ENCODE results near the gene POLK.
"Not testable (repeated sequence)": the region's sequence is repeated elsewhere in the genome, so short reads cannot be mapped to it uniquely, and the experiment has no call there.

Gene POLK
- total RNA-seq = 41.1 reads per million, percentile 64 among the genes with 10 or more reads in this experiment

DNA sequence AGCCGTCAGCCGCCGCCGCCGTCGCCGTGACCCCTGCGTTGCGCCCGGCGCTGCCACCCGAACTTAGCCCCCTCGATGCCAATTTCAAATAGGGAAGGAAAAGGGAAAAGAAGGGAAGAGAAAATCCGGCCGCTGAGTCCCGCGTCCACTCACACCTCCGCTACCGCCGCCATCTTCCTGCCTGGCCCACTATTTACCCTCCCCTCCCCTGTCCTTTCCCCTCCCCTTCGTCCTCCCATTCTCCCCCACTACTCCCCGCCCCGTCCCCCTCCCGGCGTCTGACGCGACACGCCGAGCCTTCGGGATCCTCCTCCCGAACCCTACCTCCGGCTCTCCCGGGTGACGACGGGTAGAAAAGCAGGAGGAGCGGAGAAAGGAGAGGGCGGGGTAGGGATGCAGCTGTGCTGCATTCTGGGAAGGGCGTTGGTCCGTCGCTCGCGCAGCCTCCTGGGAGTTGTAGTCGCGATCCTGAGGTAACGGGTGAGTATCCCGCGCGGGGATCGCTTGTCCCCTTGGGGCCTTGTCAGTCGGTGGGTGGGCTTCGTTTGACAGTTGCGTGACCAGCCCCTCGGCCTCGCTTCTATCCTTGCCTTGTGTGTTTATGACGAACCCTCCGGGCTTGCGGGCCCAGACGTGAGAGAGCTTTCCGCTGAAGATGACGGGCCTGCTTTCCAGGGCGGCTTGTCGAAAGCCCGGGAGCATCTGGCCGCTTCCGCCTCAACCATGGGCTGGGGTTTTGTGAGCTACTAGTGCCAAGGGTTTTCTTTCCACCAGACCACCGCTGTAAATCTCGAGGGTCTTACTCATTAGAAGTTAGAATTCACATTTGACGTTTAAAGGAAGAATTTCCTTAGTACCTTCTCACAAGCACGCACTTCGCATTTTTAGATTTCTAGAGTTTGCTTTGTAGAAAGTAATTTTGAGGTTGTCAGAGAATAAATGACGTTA is at the start of gene POLK, which contains the start of gene CERT1:
Gene POLK, plus strand, starts transcription at position 457 of the 948 bp plus-strand sequence.
Gene CERT1, minus strand, starts transcription at position 195 of the 948 bp plus-strand sequence. CDS start 422 bp downstream, outside the sequence.
- DNase-seq = peak; percentile 90

DNA sequence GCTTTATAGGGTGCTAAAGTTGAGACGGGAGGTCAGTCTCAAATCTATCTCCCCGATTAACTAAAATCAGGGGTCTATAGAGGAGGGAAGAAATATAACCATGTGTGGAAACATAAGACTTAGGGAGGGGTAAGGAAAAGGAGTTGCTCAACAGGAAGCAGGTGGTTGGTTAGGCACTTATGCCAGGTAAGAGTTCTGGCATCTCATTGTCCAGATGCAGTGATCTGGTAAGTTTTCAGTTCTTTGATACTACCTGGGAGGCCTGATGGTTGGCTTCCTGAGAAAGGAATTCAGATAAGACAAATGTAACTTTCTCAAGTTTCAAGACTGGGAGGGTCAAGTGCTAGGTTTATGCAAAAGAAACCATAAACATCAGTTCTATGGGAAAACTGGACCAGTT is 48.0 kb upstream of the POLK start:
- DNase-seq = no peak

GRCh38 chr5:75465480-75465879 is 46.2 kb upstream of the POLK start:
- DNase-seq = no peak

- no peak for DNase-seq
These were observed 45.5 kb upstream of the POLK start for GRCh38 chr5:75466006-75466716.

GRCh38 chr5:75468593-75468992 is 43.1 kb upstream of the POLK start:
- no peak for DNase-seq

- DNase-seq = no peak
These were observed 42.7 kb upstream of the POLK start for GRCh38 chr5:75469017-75469416.

DNA sequence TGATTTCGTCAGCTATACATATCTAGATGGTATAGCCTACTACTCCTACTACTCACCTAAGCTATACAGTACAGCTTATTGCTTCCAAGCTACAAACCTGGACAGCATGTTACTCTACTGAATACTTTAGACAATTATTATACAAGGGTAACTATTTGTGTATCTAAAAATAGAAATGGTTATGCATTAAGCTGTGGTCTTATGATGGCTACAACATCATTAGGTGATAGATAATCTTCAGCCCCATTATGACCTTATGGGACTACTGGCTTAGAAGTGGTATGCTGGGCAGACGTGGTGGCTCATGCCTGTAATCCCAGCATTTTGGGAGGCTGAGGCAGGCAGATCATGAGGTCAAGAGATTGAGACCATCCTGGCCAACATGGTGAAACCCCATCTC is 40.5 kb upstream of the POLK start:
- DNase-seq = no peak

DNA sequence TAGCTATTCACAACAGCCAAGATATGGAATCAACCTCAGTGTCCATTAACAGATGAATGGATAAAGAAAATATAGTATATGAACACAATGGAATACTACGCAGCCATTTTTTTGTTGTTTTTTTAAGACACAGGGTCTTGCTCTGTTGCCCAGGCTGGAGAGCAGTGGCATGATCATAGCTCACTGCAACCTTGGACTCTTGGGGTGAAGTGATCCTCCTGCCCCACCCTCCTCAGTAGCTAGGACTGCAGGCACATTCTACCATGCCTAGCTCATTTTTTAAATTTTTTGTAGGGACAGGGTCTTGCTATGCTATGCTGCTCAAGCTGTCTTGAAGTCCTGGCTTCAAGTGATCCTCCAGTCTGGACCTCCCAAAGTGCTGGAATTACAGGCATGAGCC is 38.7 kb upstream of the POLK start:
- DNase-seq = no peak

DNA sequence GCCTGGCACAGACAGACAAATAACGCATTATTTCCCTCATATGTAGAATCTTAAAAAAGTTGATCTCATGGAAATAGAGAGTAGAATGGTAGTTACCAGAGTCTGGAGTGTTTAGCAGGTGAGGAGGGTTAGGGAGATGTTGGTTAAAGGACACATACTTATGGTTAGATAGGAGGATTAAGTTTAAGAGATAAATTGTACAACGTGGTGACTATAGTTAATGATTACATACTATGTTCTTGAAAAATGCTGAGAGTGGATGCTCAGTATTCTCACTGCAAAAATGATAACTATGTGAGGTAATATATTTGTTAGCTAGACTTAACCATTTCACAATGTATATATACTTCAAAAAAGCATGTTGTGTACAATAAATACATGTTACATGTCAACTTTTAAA is 38.2 kb upstream of the POLK start:
- no peak for DNase-seq

DNA sequence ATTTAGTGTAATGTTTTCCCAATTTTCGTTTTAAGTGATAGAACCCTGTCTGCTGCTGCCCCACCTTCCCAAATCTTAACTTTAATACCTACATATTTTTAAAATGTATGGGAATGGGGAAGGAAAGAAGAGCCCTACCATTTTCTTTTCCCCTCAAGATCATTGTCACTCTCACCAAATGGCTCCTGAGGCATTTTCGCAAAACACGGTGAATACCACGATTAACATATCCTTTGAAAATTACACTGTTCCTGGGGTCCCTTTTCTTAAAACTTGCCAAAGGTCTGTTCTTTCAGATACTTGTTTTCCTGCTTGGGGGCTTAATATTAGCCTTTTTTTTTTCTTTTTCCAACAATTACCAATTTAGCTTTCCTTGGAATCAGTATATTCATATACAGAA is 36.3 kb upstream of the POLK start:
- DNase-seq = no peak

- DNase-seq = no peak
These were observed 30.7 kb upstream of the POLK start for GRCh38 chr5:75481024-75481423.

GRCh38 chr5:75482482-75482881 is 29.2 kb upstream of the POLK start:
- DNase-seq = no peak

DNA sequence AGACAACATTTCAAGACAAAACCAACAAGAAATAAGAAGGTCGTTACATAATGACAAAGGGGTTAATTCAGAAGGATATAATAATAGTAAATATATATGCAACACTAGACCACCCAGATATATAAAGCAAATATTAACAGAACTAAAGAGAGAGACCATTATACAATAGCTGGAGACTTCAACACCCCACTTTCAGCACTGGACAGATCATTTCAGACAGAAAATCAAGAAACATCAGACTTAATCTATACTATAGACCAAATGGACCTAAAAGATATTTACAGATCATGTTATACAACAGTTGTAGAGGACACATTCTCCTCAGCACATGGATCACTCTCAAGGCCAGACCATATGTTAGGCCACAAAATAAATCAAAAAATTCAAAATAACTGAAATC is 27.1 kb upstream of the POLK start:
- no peak for DNase-seq

DNA sequence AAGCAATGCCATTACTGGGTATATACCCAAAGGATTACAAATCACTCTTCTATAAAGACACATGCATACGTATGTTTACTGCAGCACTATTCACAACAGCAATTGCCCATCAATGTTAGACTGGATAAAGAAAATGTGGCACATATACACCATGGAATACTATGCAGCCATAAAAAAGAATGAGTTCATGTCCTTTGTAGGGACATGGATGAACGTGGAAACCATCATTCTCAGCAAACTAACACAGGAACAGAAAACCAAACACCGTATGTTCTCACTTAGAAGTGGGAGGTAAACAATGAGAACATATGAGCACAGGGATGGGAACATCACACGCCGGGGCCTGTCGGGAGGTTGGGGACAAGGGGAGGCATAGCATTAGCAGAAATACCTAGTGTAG is 21.8 kb upstream of the POLK start:
- not testable (repeated sequence) for DNase-seq

DNA sequence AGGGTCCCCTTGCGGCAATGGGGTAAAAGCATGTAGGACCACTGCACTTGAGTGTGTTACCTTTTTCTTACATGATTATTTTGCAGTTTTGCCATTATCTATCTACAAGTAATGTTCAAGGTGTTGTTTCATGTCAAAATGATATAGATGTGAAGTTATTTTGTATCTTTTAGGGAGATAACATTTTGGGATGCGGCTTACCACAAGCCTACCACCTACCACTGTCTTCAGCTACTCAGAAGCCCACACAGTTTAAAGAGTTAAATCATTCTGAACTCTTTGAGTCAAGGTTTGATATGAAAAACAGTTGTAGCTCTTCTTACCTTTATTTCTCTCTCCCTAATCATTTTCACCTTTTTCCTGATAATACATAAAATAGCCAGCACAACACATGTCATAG is 20.1 kb upstream of the POLK start:
- no peak for DNase-seq

GRCh38 chr5:75496026-75496425 is 15.7 kb upstream of the POLK start:
- DNase-seq = no peak

DNA sequence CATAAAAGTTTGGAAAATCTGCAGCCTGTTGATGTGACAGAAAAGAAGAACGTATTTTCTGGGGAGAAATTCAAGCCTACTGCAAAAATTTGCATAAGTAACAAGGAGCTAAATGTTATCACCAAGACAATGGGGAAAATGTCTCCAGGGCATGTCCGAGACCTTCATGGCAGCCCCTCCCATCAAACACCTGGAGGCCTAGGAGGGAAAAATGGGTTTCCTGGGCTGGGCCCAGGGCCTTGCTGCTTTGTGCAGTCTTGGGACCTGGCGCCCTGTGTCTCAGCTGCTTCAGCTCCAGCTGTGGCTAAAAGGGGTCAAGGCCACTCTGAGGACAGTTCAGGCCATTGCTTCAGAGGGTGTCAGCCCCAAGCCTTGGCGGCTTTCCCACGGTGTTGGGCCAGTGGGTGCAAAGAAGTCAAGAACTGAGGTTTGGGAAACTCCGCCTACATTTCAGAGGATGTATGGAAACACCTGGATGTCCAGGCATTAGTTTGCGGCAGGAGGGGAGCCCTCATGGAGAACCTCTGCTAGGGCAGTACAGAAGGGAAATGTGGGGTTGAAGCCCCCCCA is 13.4 kb upstream of the POLK start:
- no peak for DNase-seq

- not testable (repeated sequence) for DNase-seq
These were observed 12.8 kb upstream of the POLK start for GRCh38 chr5:75498875-75499274.

GRCh38 chr5:75505112-75505511 is 6.6 kb upstream of the POLK start:
- not testable (repeated sequence) for DNase-seq

DNA sequence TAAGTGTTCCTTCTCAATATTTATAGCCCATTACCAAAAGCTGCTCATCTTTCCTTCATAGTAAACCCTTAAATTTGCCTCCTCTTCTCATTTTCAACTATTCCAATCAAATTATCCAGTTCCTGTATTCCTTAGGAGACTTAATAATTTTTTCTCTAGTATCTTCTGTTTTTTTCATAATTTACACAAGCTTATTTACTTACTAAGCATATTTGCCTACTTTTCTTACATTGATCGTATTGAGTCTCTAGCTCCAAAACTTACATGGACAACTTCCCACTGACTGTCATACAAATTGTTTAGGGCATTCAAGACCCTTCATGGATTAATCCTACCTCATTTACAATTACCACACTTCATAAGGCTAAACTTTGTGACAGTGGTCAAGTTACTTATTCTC is 3.9 kb upstream of the POLK start:
- DNase-seq = no peak

- no peak for DNase-seq
These were observed 2.1 kb upstream of the POLK start for GRCh38 chr5:75509546-75509945.

- DNase-seq = no peak
These were observed 1.7 kb upstream of the POLK start for GRCh38 chr5:75509956-75510355.

DNA sequence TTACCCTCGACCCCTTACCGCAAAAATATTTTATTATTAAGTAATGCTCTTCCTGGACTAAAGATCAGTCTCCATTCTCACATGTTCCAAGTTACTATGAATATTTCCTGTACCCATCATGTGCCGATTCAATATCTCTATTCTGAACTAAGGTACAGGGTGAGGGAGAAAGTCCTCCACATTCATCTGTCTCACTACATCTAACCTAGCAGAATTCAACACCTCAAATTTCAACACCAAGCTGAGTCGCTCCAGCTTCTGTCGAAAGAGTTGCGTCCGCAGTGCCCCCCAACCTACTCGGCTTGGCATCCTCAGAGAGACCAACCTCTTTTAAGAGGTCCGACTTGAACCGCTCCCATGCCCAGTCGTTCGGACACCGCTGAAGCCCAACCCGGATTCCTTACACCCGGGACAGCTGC is 1.3 kb upstream of the POLK start:
- no peak for DNase-seq

Measured in effector CD4-positive, alpha-beta T cell (primary cell).